ENCODE results near the gene IGSF6. TPM values are rescaled to one million over a fixed set of nuclear protein-coding genes. Genes with fewer than 3 reads are reported as not detected.

IGSF6 gene
- total and polyA plus RNA-seq, 9 of the 15 experiments (the other 6 are each of a cell fraction or from before 2014, with no cell fraction given) = 0.07 TPM; not detected in 8

DNA sequence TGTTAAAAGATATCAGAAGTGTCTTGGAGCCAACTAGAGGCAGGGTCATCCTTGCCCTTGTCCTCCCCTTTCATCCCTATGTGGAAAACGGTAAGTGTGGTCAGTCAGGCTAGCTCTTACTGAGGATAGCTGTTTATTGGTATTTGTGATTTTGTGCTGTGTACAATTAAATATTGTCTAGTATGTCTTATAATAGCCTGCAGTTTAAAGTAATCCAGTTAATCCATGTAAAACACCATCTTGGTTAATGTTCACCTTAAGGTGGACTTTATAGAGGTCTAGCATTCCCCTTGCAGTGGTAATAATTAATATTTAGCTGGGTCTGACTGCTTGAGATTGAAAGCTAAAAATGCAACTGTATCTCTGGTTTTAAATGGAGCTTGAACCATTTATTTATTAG lies 27.4 kb downstream of the IGSF6 start:
- no TSS peak for BruUV-seq (replicated peaks)
- H3K4me2 ChIP-seq (ENCODE audit: insufficient read depth, low read length) = no peak overlapping the region
- WGBS (ENCODE audit: insufficient coverage, low coverage, missing lambda C conversion rate) = 82% methylated on average over 1 of the region's 1 CpG
- H3K27ac ChIP-seq (ENCODE audit: extremely low read depth, low read depth, low read length) = no peak overlapping the region
- H4K20me1 ChIP-seq (replicated peaks; ENCODE audit: control insufficient read depth, insufficient read depth, low read length) = 0 out of 2 replicates have a peak, but pooled peaks cover 2% of the 10 kb centered on the region
- H3K9ac ChIP-seq (ENCODE audit: insufficient read depth in 1 of 2, low read depth in 2 of 2, low read length in 2 of 2) = no peak overlapping the region
- ChIA-PET CTCF (ENCODE audit: low intra/inter-chr PET ratio) (no interaction called here), POLR2A (interaction anchor here (1.1 to 1.4 kb wide), 2 partner anchors 13 to 14 kb away, joined by 3 read pairs; no protein-coding TSS in a partner anchor)
- H3K4me1 ChIP-seq (replicated peaks in 1 of 2; ENCODE audit: control insufficient read depth in 2 of 2, insufficient read depth in 2 of 2, low read length in 2 of 2) = peaks cover 0 to under 1% of the 10 kb centered on the region in 2 experiments; a peak in 1 of 5 replicates
- no peak for ATAC-seq
- no peaks in the 10 kb centered on the region for H3K79me2 ChIP-seq (ENCODE audit: control insufficient read depth, insufficient read depth, low read length)
- no peaks in the 10 kb centered on the region for H3K9me1 ChIP-seq (ENCODE audit: control insufficient read depth, insufficient read depth, low read length)
- FAIRE-seq = no peak
- no peaks in the 10 kb centered on the region for H3K27me3 ChIP-seq (ENCODE audit: control insufficient read depth in 2 of 2, insufficient read depth in 2 of 2, low read length in 2 of 2)
- peaks cover 51% of the 10 kb centered on the region for H3K36me3 ChIP-seq (ENCODE audit: control insufficient read depth, insufficient read depth, low read length)
- DNase-seq (ENCODE audit: extremely low read depth in 1 of 4, low spot score in 3 of 4) = no peak
- H3K4me3 ChIP-seq = no peak overlapping the region
- intact Hi-C loops (cut with micrococcal nuclease) = no loop called here
- peaks cover 2% of the 10 kb centered on the region; the same call in 1 of the 2 replicates for H3K9me3 ChIP-seq (replicated peaks; ENCODE audit: control insufficient read depth, insufficient read depth, low read depth, low read length)
- H2AFZ ChIP-seq (ENCODE audit: low read depth, low read length) = no peak overlapping the region
- in situ Hi-C loops (cut with MboI) = no loop called here
- TF ChIP-seq, protein P1, sequence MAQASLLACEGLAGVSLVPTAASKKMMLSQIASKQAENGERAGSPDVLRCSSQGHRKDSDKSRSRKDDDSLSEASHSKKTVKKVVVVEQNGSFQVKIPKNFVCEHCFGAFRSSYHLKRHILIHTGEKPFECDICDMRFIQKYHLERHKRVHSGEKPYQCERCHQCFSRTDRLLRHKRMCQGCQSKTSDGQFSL (CRISPR knock-in tag; IDR thresholded peaks at IDR 0.05) = no peak
- TF ChIP-seq, protein P1 (tag; IDR thresholded peaks at IDR 0.05) = no peak
- TF ChIP-seq MAZ (CRISPR knock-in tag; conservative IDR thresholded peaks at IDR 0.05 in 1 of 2, IDR thresholded peaks at IDR 0.05 in 1 of 2) (no peak), NFE2 (IDR thresholded peaks at IDR 0.05; ENCODE audit: low read depth) (no peak), ETV6 (IDR thresholded peaks at IDR 0.05; ENCODE audit: borderline replicate concordance in 1 of 2, low read depth in 2 of 2, low read length in 1 of 2) (no peak), ETV6 (CRISPR knock-in tag; IDR thresholded peaks at IDR 0.05; ENCODE audit: borderline replicate concordance) (no peak), ZNF239 (CRISPR knock-in tag; IDR thresholded peaks at IDR 0.05) (no peak), RBBP5 (IDR thresholded peaks at IDR 0.05; ENCODE audit: borderline replicate concordance, insufficient read depth, low read length, poor library complexity, severe bottlenecking) (no peak), ZBTB7A (IDR thresholded peaks at IDR 0.05; ENCODE audit: borderline replicate concordance, control insufficient read depth, low read depth, low read length) (no peak), FOS (IDR thresholded peaks at IDR 0.05; ENCODE audit: extremely low read depth, insufficient read length) (no peak), GATAD2A (IDR thresholded peaks at IDR 0.05) (no peak), BRCA1 (IDR thresholded peaks at IDR 0.05) (no peak), BRCA1 (CRISPR knock-in tag; IDR thresholded peaks at IDR 0.05) (no peak), ZNF282 (CRISPR knock-in tag; IDR thresholded peaks at IDR 0.05) (no peak), SRSF1 (IDR thresholded peaks at IDR 0.05; ENCODE audit: low read depth, low read length) (no peak), EP300 (IDR thresholded peaks at IDR 0.05; ENCODE audit: low read length) (no peak)
- TF ChIP-seq, protein P2, sequence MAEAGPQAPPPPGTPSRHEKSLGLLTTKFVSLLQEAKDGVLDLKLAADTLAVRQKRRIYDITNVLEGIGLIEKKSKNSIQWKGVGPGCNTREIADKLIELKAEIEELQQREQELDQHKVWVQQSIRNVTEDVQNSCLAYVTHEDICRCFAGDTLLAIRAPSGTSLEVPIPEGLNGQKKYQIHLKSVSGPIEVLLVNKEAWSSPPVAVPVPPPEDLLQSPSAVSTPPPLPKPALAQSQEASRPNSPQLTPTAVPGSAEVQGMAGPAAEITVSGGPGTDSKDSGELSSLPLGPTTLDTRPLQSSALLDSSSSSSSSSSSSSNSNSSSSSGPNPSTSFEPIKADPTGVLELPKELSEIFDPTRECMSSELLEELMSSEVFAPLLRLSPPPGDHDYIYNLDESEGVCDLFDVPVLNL (CRISPR knock-in tag; IDR thresholded peaks at IDR 0.05; ENCODE audit: low read depth) = no peak
- TF ChIP-seq, protein P3, sequence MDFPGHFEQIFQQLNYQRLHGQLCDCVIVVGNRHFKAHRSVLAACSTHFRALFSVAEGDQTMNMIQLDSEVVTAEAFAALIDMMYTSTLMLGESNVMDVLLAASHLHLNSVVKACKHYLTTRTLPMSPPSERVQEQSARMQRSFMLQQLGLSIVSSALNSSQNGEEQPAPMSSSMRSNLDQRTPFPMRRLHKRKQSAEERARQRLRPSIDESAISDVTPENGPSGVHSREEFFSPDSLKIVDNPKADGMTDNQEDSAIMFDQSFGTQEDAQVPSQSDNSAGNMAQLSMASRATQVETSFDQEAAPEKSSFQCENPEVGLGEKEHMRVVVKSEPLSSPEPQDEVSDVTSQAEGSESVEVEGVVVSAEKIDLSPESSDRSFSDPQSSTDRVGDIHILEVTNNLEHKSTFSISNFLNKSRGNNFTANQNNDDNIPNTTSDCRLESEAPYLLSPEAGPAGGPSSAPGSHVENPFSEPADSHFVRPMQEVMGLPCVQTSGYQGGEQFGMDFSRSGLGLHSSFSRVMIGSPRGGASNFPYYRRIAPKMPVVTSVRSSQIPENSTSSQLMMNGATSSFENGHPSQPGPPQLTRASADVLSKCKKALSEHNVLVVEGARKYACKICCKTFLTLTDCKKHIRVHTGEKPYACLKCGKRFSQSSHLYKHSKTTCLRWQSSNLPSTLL (IDR thresholded peaks at IDR 0.05) = no peak
- TF ChIP-seq, protein P4, sequence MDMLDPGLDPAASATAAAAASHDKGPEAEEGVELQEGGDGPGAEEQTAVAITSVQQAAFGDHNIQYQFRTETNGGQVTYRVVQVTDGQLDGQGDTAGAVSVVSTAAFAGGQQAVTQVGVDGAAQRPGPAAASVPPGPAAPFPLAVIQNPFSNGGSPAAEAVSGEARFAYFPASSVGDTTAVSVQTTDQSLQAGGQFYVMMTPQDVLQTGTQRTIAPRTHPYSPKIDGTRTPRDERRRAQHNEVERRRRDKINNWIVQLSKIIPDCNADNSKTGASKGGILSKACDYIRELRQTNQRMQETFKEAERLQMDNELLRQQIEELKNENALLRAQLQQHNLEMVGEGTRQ (CRISPR knock-in tag; IDR thresholded peaks at IDR 0.05) = no peak
